B cell (primary cell): Measurements from ENCODE around the gene FRYL. TPM values are rescaled to one million over a fixed set of nuclear protein-coding genes. Genes with fewer than 3 reads are reported as not detected.

Experiments used
- ATAC-seq: fragments of 200-7000 bp; cut with Tn5 transposase; one replicate; pipeline ENCODE4 v1.10.0; 2021; ENCODE audit warnings: low read depth, mild to moderate bottlenecking, moderate number of reproducible peaks, moderate library complexity
- CTCF ChIA-PET: fragments of 350-600 bp; sonication (Branson Sonifier 250); formaldehyde crosslinking; loops from one replicate; lab custom pipeline; 2021; ENCODE audit warnings: antibody characterized with exemption, inconsistent platforms; lab: Charles Lee
- POLR2A ChIA-PET: fragments of 350-600 bp; sonication (Branson Sonifier 250); formaldehyde crosslinking; loops from one replicate; lab custom pipeline; 2021; ENCODE audit warnings: antibody characterized with exemption; lab: Charles Lee
- DNase-seq: peaks from one replicate; pipeline ENCODE4 v3.0.0; 2013
- H2AFZ ChIP-seq: 2 replicates; pipeline ENCODE4 v1.6.1; 2012; ENCODE audit warnings: mild to moderate bottlenecking, low read depth, low read length; ENCODE audit not compliant: insufficient read depth, poor library complexity, severe bottlenecking
- H3K27ac ChIP-seq, 2 donors: 1 replicate in 1 of 2; 2 replicates in 1 of 2; pipeline ENCODE4 v1.5.1; 2012 to 2013; ENCODE audit warnings: low read length in 2 of 2, mild to moderate bottlenecking in 2 of 2, moderate library complexity in 1 of 2
- H3K27me3 ChIP-seq, 4 experiments: fragments of 200-600 bp in 1 of 4; sonication (generic) in 1 of 4; replicated peaks in 1 of 4; 1 replicate in 2 of 4; 2 replicates in 2 of 4; pipeline versions ENCODE4 v1.6.1 to v1.7.0; 2013 to 2016; ENCODE audit warnings: low read length in 3 of 4, mild to moderate bottlenecking in 2 of 4, mixed read lengths in 1 of 4, moderate library complexity in 1 of 4; ENCODE audit not compliant: insufficient read depth in 4 of 4, control insufficient read depth in 3 of 4; ENCODE audit errors: control extremely low read depth in 1 of 4
- H3K36me3 ChIP-seq, 2 experiments: replicated peaks in 1 of 2; 1 replicate in 1 of 2; 2 replicates in 1 of 2; pipeline versions ENCODE4 v1.6.1 to v1.7.1; 2013; ENCODE audit warnings: low read length in 1 of 2; ENCODE audit not compliant: insufficient read depth in 2 of 2, control insufficient read depth in 1 of 2; ENCODE audit errors: control extremely low read depth in 1 of 2, extremely low read depth in 1 of 2
- H3K4me1 ChIP-seq, 2 donors: fragments of 200-600 bp in 1 of 2; sonication (generic) in 1 of 2; 1 replicate in 1 of 2; 2 replicates in 1 of 2; pipeline versions ENCODE4 v1.5.1 to v1.6.1; 2013 to 2017; ENCODE audit warnings: low read length in 2 of 2; ENCODE audit not compliant: control insufficient read depth in 2 of 2, insufficient read depth in 2 of 2
- H3K4me2 ChIP-seq: replicated peaks from 2 replicates; pipeline ENCODE3; 2012; ENCODE audit warnings: mild to moderate bottlenecking, low read depth, low read length; ENCODE audit not compliant: poor library complexity, severe bottlenecking
- H3K4me3 ChIP-seq, 5 experiments: fragments of 200-600 bp in 1 of 5; sonication (generic) in 1 of 5; 1 replicate in 3 of 5; 2 replicates in 2 of 5; pipeline versions ENCODE4 v1.5.1 to v1.7.0; 2011 to 2016; ENCODE audit warnings: low read length in 4 of 5, mild to moderate bottlenecking in 4 of 5, low read depth in 2 of 5, control low read depth in 1 of 5, moderate library complexity in 1 of 5; ENCODE audit not compliant: insufficient read depth in 1 of 5; ENCODE audit errors: control extremely low read depth in 1 of 5, extremely low read depth in 1 of 5
- H3K79me2 ChIP-seq: fragments of 200-600 bp; sonication (generic); one replicate; pipeline ENCODE4 v1.6.0; 2016; ENCODE audit warnings: low read length; ENCODE audit not compliant: control insufficient read depth, insufficient read depth
- H3K9ac ChIP-seq: fragments of 200-600 bp; sonication (generic); 2 replicates; pipeline ENCODE4 v1.6.1; 2017; ENCODE audit warnings: mild to moderate bottlenecking, low read length, moderate library complexity
- H3K9me3 ChIP-seq, 3 donors: one replicate each; pipeline versions ENCODE4 v1.6.1 to v1.7.1; 2013; ENCODE audit warnings: low read length in 2 of 3; ENCODE audit not compliant: control insufficient read depth in 2 of 3, insufficient read depth in 1 of 3; ENCODE audit errors: control extremely low read depth in 1 of 3
- H4K20me1 ChIP-seq: 2 replicates; pipeline ENCODE4 v1.6.0; 2012; ENCODE audit warnings: mild to moderate bottlenecking, low read length; ENCODE audit not compliant: insufficient read depth, control insufficient read depth, poor library complexity, severe bottlenecking
- H3K27ac Mint-ChIP-seq: one replicate; pipeline ENCODE4 v1.8.0; 2021; ENCODE audit warnings: mixed read lengths
- H3K27me3 Mint-ChIP-seq: one replicate; pipeline ENCODE4 v1.8.0; 2021; ENCODE audit warnings: mixed read lengths
- H3K4me1 Mint-ChIP-seq: one replicate; pipeline ENCODE4 v1.8.0; 2021; ENCODE audit warnings: mixed read lengths
- H3K4me3 Mint-ChIP-seq: one replicate; pipeline ENCODE4 v1.8.0; 2021; ENCODE audit warnings: mixed read lengths
- H3K9me3 Mint-ChIP-seq: one replicate; pipeline ENCODE4 v1.8.0; 2022; ENCODE audit warnings: mixed read lengths; ENCODE audit not compliant: insufficient read depth
- EZH2 ChIP-seq: IDR thresholded peaks from 2 replicates; pipeline ENCODE4 v1.6.1; 2012; ENCODE audit warnings: borderline replicate concordance, low read depth, mild to moderate bottlenecking, moderate library complexity, low read length; ENCODE audit not compliant: insufficient read depth, poor library complexity, severe bottlenecking
- WGBS: methylation state at CpG from one replicate; pipeline ENCODE4 v1.1.5; 2013; ENCODE audit warnings: missing lambda C conversion rate; ENCODE audit not compliant: insufficient coverage; 5-methylcytosine and 5-hydroxymethylcytosine counted together
- intact Hi-C: fragments of 100-400 bp; cut with micrococcal nuclease; formaldehyde crosslinking; loops from one replicate; pipeline ENCODE4 v1.10.0; 2022
- polyA plus RNA-seq: library from polyadenylated mRNA; depleted of rRNA; stranded (reverse); fragments of >200 nt; gene quantifications from 2 replicates; pipeline ENCODE4 v1.2.3, GENCODE V29; 2012
- total RNA-seq, 2 donors: library from RNA; stranded (reverse); fragments of 120-200 nt in 1 of 2; gene quantifications; 1 replicate in 1 of 2; 2 replicates in 1 of 2; pipeline versions ENCODE4 v1.2.3 to v1.2.4, GENCODE V29; 2013 to 2022
- TF ChIP-seq, protein P1 (sequence below): fragments of 200-600 bp; IDR thresholded peaks from one replicate; pipeline ENCODE4 v1.8.0; 2022; ENCODE audit warnings: antibody characterized with exemption, mild to moderate bottlenecking

Gene FRYL
- total and polyA plus RNA-seq, 2 donors (not counting 1 experiment from before 2014, with no cell fraction given) = 15.5 to 138 TPM

DNA sequence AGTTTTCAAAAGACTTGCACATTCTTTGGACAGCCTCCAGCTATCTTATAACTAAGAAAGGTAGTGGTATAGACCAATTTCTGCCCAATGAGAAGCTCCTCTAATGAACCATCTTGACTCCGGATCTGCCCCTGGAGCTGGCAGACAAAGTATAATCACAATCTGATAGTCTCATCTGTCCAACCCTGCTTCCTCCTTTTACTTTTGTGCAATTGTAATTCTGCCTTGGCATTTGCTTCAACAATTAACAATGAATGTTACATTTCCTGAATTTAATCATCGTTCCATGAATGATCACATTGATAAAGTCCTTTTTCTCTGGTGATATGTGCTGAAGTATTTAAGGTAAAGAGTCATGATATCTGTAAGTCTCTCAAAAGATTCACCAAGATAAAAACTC, 27.8 kb downstream of the FRYL start:
- Histone ChIP-seq H3K4me1 (peaks cover 16 to 28% of the 10 kb centered on the region in 2 donors), H3K79me2 (peaks cover 97% of the 10 kb centered on the region), H3K36me3 (peaks cover 0 to 2% of the 10 kb centered on the region in 2 experiments), H2AFZ (no peak overlapping the region), H3K27me3 (no peaks in the 10 kb centered on the region), H3K27ac (no peak overlapping the region), H3K9me3 (peaks cover 0 to 4% (median 0%) of the 10 kb centered on the region in 3 donors), H3K4me2 (no peak overlapping the region), H3K9ac (peak overlapping the region; percentile 1), H4K20me1 (peaks cover 63% of the 10 kb centered on the region), H3K4me3 (no peak overlapping the region)
- DNase-seq (no peak), ATAC-seq (no peak)
- Mint-ChIP-seq H3K27me3 (no peaks in the 10 kb centered on the region), H3K4me1 (peaks cover 67% of the 10 kb centered on the region), H3K27ac (no peak overlapping the region), H3K4me3 (no peak overlapping the region), H3K9me3 (no peaks in the 10 kb centered on the region)
- TF ChIP-seq EZH2 = no peak
- TF ChIP-seq, protein P1, sequence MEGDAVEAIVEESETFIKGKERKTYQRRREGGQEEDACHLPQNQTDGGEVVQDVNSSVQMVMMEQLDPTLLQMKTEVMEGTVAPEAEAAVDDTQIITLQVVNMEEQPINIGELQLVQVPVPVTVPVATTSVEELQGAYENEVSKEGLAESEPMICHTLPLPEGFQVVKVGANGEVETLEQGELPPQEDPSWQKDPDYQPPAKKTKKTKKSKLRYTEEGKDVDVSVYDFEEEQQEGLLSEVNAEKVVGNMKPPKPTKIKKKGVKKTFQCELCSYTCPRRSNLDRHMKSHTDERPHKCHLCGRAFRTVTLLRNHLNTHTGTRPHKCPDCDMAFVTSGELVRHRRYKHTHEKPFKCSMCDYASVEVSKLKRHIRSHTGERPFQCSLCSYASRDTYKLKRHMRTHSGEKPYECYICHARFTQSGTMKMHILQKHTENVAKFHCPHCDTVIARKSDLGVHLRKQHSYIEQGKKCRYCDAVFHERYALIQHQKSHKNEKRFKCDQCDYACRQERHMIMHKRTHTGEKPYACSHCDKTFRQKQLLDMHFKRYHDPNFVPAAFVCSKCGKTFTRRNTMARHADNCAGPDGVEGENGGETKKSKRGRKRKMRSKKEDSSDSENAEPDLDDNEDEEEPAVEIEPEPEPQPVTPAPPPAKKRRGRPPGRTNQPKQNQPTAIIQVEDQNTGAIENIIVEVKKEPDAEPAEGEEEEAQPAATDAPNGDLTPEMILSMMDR = no peak
- WGBS = 43% methylated on average over 1 of the region's 2 CpGs
- CTCF ChIA-PET = no interaction called here
- intact Hi-C loops = no loop called here
- POLR2A ChIA-PET = no interaction called here

DNA sequence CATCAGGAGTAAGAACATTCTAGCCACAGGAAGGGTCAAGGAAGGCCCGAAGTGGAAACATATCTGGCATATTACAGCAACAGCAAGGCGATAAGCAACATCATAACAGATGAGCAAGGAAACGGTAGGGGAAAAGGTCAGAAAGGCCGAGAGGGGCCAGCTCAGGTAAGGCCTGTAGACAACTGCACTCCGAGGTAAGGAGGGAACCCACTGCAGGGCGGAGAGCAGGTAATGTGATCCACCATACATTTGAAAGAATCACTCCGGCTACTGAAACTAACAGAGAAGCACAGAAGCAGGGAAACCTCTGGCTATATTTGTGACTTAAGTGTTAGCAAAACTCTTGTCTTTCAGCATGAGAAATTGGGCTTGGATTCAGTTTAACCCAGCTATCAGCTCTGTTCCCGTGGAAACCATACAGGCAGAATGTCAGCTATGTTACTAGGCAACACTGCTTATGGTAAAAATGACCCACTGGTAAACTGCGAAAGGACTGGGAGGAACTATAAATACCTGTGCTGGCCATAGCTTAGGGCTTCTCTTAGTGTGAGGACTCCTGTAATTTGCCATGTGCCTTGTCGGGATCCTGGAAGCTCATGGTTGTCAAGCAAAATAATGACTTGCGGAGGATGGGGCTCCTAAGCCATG, 31.0 kb downstream of the FRYL start:
- H4K20me1 ChIP-seq = peaks cover 51% of the 10 kb centered on the region
- 99% methylated on average over 8 of the region's 11 CpGs for WGBS
- Mint-ChIP-seq H3K9me3 (no peaks in the 10 kb centered on the region), H3K27ac (no peak overlapping the region), H3K4me1 (peaks cover 68% of the 10 kb centered on the region), H3K4me3 (no peak overlapping the region), H3K27me3 (no peaks in the 10 kb centered on the region)
- H3K36me3 ChIP-seq = no peaks in the 10 kb centered on the region
- TF ChIP-seq, protein P1 = no peak
- TF ChIP-seq EZH2 = no peak
- DNase-seq (no peak), ATAC-seq (no peak)
- H3K4me3 ChIP-seq = no peak overlapping the region
- intact Hi-C loops = no loop called here
- peaks cover 16 to 28% of the 10 kb centered on the region in 2 donors for H3K4me1 ChIP-seq
- peaks cover 96% of the 10 kb centered on the region for H3K79me2 ChIP-seq
- CTCF ChIA-PET = no interaction called here
- POLR2A ChIA-PET = interaction anchor here (0.5 kb wide), 1 partner anchor 55 kb away, joined by 4 read pairs; no protein-coding TSS in a partner anchor
- no peak overlapping the region for H3K27ac ChIP-seq
- no peak overlapping the region for H3K9ac ChIP-seq
- no peak overlapping the region for H2AFZ ChIP-seq
- no peaks in the 10 kb centered on the region for H3K27me3 ChIP-seq
- H3K4me2 ChIP-seq = no peak overlapping the region
- H3K9me3 ChIP-seq = no peaks in the 10 kb centered on the region
